HG03378 (cell line): ENCODE data around the gene ASCC1.

Experiments used
- ATAC-seq: cut with Tn5 transposase; IDR thresholded peaks from one replicate; pipeline ENCODE4 v1.9.1; 2021; ENCODE audit warnings: mild to moderate bottlenecking, moderate library complexity; ENCODE audit not compliant: unreplicated experiment

Gene ASCC1

DNA sequence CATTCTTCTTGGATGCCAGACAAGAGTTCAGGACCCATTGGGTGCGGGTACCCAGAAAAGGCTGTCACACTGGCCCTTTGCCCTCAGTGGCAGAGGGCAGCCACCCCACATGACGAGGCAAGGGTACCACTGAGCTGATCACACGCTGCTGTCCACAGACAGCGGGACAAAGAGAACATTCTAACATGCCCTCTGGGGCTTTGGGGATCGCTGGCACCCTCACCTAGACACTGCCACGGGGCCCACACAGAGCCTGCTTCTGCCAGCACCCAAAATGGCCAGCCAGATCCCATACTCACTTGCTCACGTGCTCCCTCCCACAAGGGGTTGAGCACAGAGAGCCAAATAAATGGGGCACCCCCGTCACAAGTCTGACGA, 111.0 kb downstream of the ASCC1 start:
- ATAC-seq = no peak

DNA sequence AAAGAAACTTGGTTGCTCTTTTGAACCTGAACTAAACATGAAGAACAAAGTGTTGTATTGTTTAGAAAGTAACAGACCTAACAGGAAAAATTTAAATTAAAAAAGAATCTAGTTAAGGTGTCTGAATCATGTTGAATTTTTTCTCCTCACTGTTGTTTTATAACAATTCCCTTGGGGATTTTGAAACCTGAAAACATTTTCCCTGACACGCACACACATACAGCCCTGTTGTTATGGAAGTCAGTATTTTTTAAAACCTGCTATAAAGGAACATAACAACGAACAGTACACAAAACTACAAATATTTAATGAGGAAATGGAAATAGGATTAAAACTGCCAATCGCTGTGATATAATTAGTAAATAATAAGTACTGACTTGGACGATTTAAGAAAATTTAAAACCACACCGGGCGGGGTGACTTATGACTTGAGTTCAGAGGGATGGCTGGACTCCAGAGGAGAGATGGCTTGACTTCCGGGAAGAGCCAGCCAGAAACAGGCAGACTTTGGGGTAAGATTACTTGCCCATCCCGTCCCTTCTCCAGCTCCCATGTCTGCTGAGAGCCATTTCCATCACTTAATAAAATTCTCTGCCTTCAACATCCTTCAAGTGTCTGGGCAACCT, 111.5 kb downstream of the ASCC1 start:
- no peak for ATAC-seq

DNA sequence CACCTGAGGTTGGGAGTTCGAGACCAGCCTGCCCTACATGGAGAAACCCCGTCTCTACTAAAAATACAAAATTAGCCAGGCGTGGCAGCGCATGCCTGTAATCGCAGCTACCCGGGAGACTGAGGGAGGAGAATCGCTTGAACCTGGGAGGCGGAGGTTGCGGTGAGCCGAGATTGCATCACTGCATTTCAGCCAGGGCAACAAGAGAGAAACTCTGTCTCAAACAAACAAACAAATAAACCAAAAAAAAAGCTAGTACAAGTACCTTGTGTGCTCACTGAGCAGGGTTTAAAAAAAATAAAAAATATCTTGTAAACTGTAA, 116.5 kb downstream of the ASCC1 start:
- ATAC-seq = no peak

DNA sequence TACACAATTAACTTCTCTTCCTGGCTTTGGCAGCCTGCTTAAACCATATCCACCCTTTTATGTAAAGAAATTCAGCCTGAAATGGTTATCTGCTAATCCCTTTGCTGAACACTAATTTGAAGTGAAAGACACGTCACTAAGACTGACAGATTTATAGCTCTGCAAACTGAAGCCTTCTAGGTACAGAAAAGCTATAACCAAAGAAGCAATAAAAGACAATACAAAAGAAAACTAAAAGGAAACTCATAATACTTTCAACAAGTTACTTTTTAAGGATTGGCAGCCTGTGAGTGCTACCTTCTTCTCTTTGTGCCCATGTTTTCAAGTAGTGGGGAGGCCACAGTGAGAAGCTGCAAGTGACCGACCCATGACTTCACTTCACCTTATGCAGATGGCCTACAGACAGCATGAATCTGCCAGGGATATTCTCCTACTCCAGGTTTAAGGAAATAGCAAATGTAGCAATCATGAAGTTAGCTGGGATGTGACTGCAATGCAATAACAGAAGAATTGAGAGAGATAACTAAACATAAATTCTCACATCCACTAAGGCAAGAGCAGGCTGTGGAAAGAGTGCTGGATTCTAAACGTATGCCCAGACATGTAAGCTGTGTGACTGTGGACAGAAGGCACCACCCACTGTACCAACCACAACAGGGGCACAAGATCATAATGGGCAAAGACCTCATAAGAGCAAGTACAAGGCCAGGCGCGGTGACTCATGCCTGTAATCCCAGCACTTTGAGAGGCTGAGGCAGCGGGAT, 117.1 kb downstream of the ASCC1 start:
- no peak for ATAC-seq

DNA sequence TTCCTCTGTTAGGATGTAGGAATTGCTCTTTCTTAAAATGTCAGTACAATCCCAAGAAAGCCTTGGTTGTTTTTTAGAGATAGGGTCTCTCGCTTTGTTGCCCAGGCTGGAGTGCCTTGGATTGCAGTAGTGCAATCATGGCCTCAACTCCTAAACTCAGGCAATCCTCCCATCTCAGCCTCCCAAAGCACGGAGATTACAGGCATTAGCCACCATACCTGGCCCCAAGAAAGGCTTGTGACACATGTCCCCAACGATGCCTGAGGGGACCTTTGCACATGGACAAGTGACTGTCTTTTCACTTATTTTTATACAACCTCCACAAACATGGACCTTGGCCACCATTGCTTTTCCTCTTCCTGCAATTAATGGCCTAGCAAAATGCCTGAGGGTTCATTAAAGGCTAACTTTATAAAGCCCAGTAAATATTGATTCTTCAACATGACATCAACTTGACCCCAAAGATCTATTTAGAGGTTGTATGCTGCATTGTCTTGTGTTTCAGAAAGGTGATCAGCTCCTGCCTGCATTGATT, 117.7 kb downstream of the ASCC1 start:
- ATAC-seq = no peak

DNA sequence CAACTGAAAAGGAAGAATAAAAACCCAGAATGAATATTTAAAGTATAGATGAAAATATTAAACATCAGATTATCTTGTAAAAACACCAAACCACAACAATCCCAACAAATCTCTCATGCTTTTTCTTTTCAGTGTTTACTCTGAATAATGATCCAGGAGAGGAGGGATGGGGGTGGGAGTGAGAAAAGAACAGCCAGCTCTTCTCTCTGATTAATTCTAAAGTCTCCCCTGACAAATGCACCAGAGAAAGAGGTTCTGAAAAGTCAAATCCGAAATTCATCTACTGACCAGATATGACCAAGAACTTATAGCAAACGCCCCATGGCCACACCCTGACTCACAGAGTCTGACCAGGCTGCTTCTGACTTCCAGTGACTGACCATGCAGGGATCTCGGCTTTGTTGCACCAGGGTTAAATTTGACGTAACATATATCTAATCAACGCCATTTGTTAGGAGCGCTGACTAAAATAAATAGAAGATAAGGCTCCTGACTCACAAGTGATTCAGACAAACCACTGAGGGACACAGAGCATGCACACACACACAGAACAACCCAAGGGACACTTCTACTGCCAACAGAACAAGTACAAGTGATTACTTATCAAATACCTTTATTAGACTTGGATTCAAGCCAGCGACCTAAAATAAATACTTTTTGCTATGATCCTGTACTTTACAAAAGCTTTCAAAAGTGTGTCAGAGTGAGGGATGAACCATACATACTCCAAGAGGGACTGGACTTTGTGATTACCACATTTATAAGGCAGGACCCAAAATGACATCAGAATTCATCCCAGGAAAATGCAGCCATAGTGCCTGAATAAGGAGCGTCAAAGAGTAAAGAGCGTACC, 118.4 kb downstream of the ASCC1 start:
- ATAC-seq = no peak

DNA sequence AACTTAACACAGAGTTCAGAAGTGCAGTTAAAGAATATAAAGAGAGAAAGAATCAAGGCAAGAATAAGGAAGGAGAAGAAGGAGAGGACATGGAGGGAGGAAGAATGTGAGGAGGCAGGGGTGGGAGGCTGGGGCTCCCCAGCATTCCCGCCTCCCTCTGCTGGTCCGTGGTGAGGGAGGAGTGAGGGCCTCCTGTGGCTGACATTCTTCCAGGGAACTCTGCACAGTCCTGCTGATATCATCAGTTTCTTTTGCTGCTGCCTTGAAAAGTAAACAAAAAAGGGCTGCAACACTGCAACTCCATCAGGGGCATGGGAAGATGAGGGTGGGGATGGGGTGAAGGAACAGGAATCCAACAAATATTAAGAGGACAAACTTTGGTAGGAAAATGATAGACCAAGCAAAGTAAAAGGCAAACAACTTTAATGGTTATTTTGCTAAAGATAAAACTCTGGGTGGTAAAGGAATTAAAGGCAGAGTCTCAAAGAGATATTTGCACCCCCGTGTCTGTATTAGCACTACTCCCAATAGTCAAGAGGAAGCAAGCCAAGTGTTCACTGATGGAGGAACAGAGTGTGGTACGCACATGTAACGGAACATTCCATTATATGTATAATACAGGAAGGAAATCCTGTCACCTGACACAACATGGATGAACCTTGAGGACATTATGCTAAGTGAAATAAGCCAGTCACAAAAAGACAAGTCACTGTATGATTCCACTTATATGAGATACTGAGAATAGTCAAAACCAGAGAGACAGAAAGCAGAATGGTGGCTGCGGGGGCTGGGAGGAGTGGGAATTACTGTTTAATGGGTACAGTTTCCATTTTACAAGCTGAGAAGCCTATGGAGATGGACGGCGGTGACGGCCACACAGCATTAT, 119.7 kb downstream of the ASCC1 start:
- ATAC-seq = no peak

DNA sequence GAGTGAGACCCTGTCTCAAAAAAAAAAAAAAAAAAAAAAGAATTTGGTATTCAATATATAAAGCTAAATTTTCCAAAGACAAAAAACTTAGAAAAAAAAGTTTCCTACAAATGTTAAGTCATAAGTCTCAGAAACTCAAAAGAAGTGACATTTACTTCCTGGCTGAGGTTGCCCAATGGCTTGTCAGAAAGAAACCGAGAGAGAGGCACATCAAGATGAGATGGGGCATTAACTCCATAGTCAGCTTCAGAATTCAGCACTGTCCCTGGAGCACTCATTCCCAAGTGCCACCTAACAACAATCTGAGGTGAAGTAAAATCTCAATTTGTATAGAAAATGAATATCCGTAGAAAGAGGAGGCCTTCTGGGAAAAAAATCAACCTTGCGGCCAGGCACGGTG, 120.9 kb downstream of the ASCC1 start:
- no peak for ATAC-seq

DNA sequence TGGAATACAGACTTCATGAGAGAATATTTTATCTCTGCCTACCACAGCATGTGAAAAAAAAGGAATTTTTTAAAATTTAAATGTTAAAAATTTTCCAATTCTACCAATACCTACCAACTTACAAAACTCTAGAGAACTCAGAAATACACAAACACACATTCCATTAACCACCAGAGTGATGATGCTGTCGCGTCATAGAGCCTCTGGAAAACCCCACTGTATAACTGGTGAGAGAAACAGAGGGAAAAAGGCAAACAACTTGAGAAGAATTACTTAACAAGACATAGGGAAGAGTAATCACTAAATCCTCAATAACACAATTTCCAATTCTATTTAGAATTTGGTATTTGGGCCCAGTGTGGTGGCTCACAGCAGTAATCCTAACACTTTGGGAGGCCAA, 121.5 kb downstream of the ASCC1 start:
- ATAC-seq = no peak

DNA sequence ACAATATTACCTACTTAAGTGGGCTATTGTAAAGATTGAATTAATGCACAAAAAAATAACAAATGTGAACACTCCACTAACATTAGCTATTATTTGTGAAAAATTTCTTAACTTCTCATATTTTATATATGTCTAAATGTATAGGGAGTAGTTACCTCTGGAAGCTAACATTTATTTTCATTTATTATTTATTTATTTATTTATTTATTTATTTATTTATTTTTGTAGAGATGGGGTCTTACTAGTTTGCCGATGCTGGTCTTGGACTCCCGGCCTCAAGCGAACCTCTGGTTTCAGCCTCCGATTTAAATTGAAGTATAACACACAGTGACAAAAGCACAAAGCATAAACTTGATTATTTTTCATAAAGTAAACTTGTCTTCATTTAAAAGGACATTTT, 122.6 kb downstream of the ASCC1 start:
- ATAC-seq = no peak

DNA sequence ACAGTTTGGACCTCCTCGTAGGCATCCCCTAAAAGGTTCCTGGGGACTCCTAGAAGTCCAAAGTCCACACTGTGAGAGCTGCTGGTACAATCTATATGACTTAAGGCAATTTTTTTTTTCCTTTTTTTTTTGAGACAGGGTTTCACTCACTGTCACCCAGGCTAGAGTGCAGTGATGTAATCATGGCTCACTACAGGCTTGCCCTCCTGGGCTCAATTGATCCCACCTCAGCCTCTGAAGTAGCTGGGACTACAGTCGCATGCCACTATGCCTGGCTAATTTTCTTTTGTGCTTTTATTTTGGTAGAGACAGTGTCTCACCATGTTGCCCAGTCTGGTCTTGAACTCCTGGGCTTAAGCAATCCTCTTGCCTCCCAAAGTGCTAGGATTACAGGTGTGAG, 123.1 kb downstream of the ASCC1 start:
- no peak for ATAC-seq

DNA sequence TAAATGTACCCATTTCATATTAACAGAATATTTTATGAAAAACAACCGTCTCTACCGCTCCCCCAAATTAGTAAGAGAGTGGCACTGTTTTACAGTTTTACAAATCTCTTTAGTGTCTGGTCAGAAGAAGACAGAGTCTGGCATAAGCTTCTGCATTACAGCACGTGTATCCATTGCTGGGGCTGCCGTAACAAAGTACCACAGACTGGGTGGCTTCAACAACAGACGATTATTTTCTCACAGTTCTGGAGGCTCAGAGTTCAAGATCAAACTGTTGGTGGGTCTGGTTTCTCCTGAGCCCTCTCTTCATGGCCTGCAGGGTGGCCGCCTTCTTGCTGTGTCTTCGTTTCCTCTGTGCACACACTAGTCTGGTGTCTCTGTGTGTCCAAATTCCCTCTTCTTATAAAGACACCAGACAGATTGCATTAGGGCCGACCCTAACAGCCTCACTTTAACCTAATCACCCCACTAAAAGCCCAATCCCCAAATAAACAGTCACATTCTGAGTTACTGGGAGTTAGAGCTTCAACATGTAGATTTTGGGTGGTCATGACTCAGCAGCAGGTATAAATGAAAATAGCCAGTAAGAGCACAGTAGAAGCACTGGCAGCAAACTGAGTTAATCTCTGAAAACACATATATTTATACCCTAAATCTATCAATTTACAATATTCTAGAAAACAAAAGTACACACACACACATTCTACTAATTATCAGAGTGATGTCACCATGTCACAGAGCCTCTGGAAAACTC, 123.7 kb downstream of the ASCC1 start:
- ATAC-seq = no peak

DNA sequence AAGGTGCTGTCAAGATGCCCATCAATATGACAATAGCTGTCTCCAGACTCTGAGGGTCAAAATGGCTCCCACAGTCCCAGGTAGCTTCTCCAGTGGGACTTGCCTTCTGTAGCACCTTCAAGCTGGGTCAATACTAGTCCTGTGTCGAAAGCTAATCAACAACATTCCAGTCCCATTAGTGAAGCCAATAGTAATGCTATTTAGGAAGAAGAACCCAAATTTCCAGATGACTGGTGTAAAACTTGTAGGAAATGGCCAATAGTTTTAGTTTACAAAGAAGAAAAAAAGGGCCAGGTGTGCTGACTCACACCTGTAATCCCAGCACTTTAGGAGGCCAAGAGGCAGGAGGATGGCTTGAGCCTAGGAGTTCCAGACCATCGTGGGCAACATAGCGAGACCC, 125.8 kb downstream of the ASCC1 start:
- no peak for ATAC-seq

DNA sequence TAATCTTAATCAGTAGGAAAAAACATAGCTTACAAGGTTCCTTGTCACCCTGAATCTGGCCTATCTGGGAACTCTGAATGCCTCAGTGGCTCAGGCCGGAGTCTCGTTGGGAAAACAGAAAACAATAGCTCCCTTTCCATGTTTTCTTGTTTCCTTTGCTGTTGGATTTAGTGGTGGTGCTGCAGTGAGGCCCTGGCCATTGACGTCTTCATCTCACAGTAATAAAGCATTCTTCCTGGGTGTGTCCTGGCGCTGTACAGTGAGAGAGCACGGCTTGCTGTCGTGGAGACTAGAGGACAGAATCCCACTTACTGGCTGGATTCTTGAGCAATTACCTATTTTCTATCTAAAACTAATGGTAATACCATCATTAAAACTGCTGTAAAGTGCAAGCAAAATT, 126.5 kb downstream of the ASCC1 start:
- ATAC-seq = no peak

DNA sequence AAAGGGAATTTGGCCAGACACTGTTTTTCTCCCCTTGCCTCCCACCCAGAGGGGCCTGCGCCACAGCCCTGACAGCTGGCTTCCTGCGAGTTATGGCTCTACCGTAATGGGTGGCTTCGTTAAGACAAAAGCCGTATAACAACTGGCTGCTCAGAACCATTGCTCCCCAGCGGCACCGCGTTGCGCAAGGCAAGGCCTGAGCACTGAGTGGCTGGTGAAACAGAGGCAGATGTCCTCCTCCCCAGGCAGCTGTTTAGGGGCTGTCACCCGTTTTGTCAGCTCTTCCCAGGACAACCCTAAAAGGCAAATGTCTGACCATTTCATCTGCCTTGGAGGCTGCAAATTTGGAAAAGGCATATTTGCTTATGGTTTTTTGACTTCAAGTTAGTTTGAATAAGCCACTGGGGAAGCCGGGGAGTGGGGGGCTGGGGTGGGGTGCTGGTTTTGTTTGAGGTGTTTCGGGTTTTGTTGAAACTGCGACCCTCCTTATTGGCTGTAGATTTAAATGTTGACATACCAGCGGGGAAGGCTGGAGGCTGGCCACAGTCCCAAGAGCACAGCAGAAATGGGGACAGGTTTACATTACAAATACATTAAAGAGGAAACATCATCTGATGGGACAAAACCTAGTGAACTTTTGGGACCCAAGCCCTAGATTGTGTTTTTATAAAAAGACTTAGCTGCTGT, 127.0 kb downstream of the ASCC1 start:
- no peak for ATAC-seq

DNA sequence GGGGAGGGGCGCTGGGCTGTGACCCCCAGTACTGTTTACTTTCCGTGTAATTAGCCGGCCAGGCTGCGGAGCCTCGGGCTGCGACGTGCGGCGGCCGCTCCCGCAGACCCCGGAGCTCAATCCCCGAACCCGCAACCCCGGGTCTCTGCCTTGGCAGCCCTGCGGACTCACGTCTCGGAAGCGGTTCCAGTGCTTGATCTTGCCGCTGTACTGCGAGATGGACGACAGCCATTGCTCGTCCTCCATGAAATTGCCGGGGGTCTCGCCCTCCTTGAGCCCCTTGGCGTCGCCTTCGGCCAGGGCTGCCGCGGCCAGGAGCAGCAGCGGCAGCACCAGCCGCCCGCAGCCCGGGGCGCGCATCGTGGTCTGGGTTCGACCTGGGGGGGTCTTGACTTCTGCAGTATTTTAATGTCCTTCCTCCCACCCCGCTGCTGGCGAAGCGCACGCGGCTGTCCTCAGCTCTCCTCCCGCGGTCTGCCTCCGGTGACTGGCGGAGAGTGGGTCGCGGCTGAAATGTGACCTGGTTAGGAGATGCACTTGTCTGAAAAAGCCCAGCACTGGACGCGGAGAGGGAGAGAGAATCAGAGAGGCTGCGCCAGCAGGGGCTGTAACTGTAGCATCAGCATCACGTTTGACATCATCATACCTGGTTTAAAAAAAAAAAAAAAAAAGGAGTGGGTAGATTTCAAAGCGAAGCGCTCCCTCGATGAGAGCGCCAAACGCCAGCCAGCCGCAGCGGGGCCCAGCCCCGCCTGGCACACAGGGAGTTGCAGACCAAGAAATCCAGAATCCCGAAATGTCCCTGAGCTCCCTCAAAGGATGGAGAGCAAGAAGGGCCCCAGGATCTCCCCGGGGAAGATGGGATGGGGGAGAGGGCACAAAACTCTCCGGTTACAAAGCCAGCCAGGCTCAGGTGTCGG, 127.8 kb downstream of the ASCC1 start, which contains the start of gene SPOCK2:
SPOCK2 (minus strand) TSS at position 583 of the 920 bp plus-strand sequence; CDS start at position 360, 223 bp downstream.
- no peak for ATAC-seq

DNA sequence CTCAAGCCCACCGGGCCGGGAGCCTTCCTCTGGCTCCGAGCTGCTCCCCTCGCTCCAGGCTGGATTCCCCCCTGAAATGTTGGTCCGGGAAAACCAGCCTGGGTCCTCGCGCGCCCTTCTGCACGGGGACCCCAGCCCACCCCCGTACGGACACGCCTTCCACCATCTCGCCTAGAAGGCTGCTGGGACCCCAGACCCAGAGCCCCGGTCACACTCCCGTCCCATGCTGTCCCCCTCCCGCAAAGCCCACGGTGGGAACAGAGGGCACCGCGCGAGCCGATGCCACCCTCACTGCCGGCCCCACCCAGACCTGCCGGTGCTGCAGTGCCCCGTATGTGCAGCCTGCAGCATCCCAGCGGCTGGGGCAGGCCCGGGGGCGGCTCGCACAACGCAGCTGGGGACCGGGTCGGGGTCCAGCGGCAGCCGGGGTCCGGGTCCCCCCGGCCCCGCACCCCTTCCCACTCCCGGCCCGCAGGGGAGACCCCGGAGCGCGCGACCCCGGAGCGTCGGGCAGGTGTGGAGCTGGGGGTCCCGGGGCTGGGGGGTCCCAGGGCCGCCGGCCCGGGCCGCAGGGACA, 128.6 kb downstream of the ASCC1 start:
- ATAC-seq = no peak
